ENCODE measurements around the gene PHACTR1.

PHACTR1 gene

GRCh38 chr6:12769556-12770256 lies 53.1 kb downstream of the PHACTR1 start:
- H3K9me3 ChIP-seq (ENCODE audit: low read depth, low read length) = no peaks in the 10 kb centered on the region
- TF ChIP-seq EZH2 (IDR thresholded peaks at IDR 0.05) (no peak), FOXP2 (optimal IDR thresholded peaks at IDR 0.05; ENCODE audit: control extremely low read depth, extremely low read length, insufficient read depth) (no peak), POLR2AphosphoS5 (IDR thresholded peaks at IDR 0.05; ENCODE audit: borderline replicate concordance, low read depth, low read length) (no peak)
- H3K27ac ChIP-seq = no peak overlapping the region
- H3K9ac ChIP-seq (ENCODE audit: insufficient read length) = no peak overlapping the region
- no peaks in the 10 kb centered on the region for H3K36me3 ChIP-seq (ENCODE audit: insufficient read depth, low read length)
- no peak overlapping the region for H3K4me3 ChIP-seq
- no peak for DNase-seq (ENCODE audit: low read depth, low spot score)

GRCh38 chr6:12772416-12772815 lies 55.8 kb downstream of the PHACTR1 start:
- no peaks in the 10 kb centered on the region for H3K36me3 ChIP-seq (ENCODE audit: insufficient read depth, low read length)
- H3K4me3 ChIP-seq = no peak overlapping the region
- no peaks in the 10 kb centered on the region for H3K9me3 ChIP-seq (ENCODE audit: low read depth, low read length)
- no peak overlapping the region for H3K27ac ChIP-seq
- TF ChIP-seq EZH2 (IDR thresholded peaks at IDR 0.05) (no peak), FOXP2 (optimal IDR thresholded peaks at IDR 0.05; ENCODE audit: control extremely low read depth, extremely low read length, insufficient read depth) (no peak), POLR2AphosphoS5 (IDR thresholded peaks at IDR 0.05; ENCODE audit: borderline replicate concordance, low read depth, low read length) (no peak)
- no peak overlapping the region for H3K9ac ChIP-seq (ENCODE audit: insufficient read length)
- no peak for DNase-seq (ENCODE audit: low read depth, low spot score)

GRCh38 chr6:12776291-12776690 lies 59.7 kb downstream of the PHACTR1 start:
- TF ChIP-seq POLR2AphosphoS5 (IDR thresholded peaks at IDR 0.05; ENCODE audit: borderline replicate concordance, low read depth, low read length) = no peak
- TF ChIP-seq EZH2 (IDR thresholded peaks at IDR 0.05) = no peak
- TF ChIP-seq FOXP2 (optimal IDR thresholded peaks at IDR 0.05; ENCODE audit: control extremely low read depth, extremely low read length, insufficient read depth) = no peak
- DNase-seq (ENCODE audit: low read depth, low spot score) = no peak
- H3K9ac ChIP-seq (ENCODE audit: insufficient read length) = no peak overlapping the region
- no peak overlapping the region for H3K27ac ChIP-seq
- H3K9me3 ChIP-seq (ENCODE audit: low read depth, low read length) = no peaks in the 10 kb centered on the region
- no peaks in the 10 kb centered on the region for H3K36me3 ChIP-seq (ENCODE audit: insufficient read depth, low read length)
- H3K4me3 ChIP-seq = no peak overlapping the region

GRCh38 chr6:12779772-12780171 lies 63.2 kb downstream of the PHACTR1 start:
- Histone ChIP-seq H3K27ac (no peak overlapping the region), H3K4me3 (no peak overlapping the region), H3K9ac (ENCODE audit: insufficient read length) (no peak overlapping the region), H3K36me3 (ENCODE audit: insufficient read depth, low read length) (no peaks in the 10 kb centered on the region), H3K9me3 (ENCODE audit: low read depth, low read length) (no peaks in the 10 kb centered on the region)
- no peak for DNase-seq (ENCODE audit: low read depth, low spot score)
- no peak for TF ChIP-seq EZH2 (IDR thresholded peaks at IDR 0.05)
- TF ChIP-seq POLR2AphosphoS5 (IDR thresholded peaks at IDR 0.05; ENCODE audit: borderline replicate concordance, low read depth, low read length) = no peak
- no peak for TF ChIP-seq FOXP2 (optimal IDR thresholded peaks at IDR 0.05; ENCODE audit: control extremely low read depth, extremely low read length, insufficient read depth)

- H3K9ac ChIP-seq (ENCODE audit: insufficient read length) = no peak overlapping the region
- TF ChIP-seq EZH2 (IDR thresholded peaks at IDR 0.05) (no peak), FOXP2 (optimal IDR thresholded peaks at IDR 0.05; ENCODE audit: control extremely low read depth, extremely low read length, insufficient read depth) (no peak), POLR2AphosphoS5 (IDR thresholded peaks at IDR 0.05; ENCODE audit: borderline replicate concordance, low read depth, low read length) (no peak)
- no peak overlapping the region for H3K27ac ChIP-seq
- DNase-seq (ENCODE audit: low read depth, low spot score) = no peak
- no peaks in the 10 kb centered on the region for H3K9me3 ChIP-seq (ENCODE audit: low read depth, low read length)
- no peak overlapping the region for H3K4me3 ChIP-seq
- no peaks in the 10 kb centered on the region for H3K36me3 ChIP-seq (ENCODE audit: insufficient read depth, low read length)
These were observed 65.6 kb downstream of the PHACTR1 start for GRCh38 chr6:12782136-12782535.

- Histone ChIP-seq H3K9ac (ENCODE audit: insufficient read length) (no peak overlapping the region), H3K36me3 (ENCODE audit: insufficient read depth, low read length) (no peaks in the 10 kb centered on the region), H3K9me3 (ENCODE audit: low read depth, low read length) (no peaks in the 10 kb centered on the region), H3K4me3 (no peak overlapping the region), H3K27ac (no peak overlapping the region)
- TF ChIP-seq FOXP2 (optimal IDR thresholded peaks at IDR 0.05; ENCODE audit: control extremely low read depth, extremely low read length, insufficient read depth) = no peak
- TF ChIP-seq EZH2 (IDR thresholded peaks at IDR 0.05) = no peak
- no peak for TF ChIP-seq POLR2AphosphoS5 (IDR thresholded peaks at IDR 0.05; ENCODE audit: borderline replicate concordance, low read depth, low read length)
- no peak for DNase-seq (ENCODE audit: low read depth, low spot score)
These were observed 68.7 kb downstream of the PHACTR1 start for GRCh38 chr6:12785301-12785700.

- TF ChIP-seq FOXP2 (optimal IDR thresholded peaks at IDR 0.05; ENCODE audit: control extremely low read depth, extremely low read length, insufficient read depth) (no peak), POLR2AphosphoS5 (IDR thresholded peaks at IDR 0.05; ENCODE audit: borderline replicate concordance, low read depth, low read length) (no peak), EZH2 (IDR thresholded peaks at IDR 0.05) (no peak)
- no peak overlapping the region for H3K27ac ChIP-seq
- DNase-seq (ENCODE audit: low read depth, low spot score) = no peak
These were observed 69.4 kb downstream of the PHACTR1 start for GRCh38 chr6:12785921-12786320.

GRCh38 chr6:12791371-12791770 lies 74.8 kb downstream of the PHACTR1 start:
- H3K9ac ChIP-seq (ENCODE audit: insufficient read length) = no peak overlapping the region
- TF ChIP-seq EZH2 (IDR thresholded peaks at IDR 0.05) = no peak
- no peak for TF ChIP-seq POLR2AphosphoS5 (IDR thresholded peaks at IDR 0.05; ENCODE audit: borderline replicate concordance, low read depth, low read length)
- TF ChIP-seq FOXP2 (optimal IDR thresholded peaks at IDR 0.05; ENCODE audit: control extremely low read depth, extremely low read length, insufficient read depth) = no peak
- H3K4me3 ChIP-seq = no peak overlapping the region
- no peaks in the 10 kb centered on the region for H3K9me3 ChIP-seq (ENCODE audit: low read depth, low read length)
- no peaks in the 10 kb centered on the region for H3K36me3 ChIP-seq (ENCODE audit: insufficient read depth, low read length)
- DNase-seq (ENCODE audit: low read depth, low spot score) = no peak
- H3K27ac ChIP-seq = no peak overlapping the region

More at GRCh38 chr6:12785921-12786320, 69.4 kb downstream of the PHACTR1 start:
- Histone ChIP-seq H3K4me3 (no peak overlapping the region), H3K9me3 (ENCODE audit: low read depth, low read length) (no peaks in the 10 kb centered on the region), H3K36me3 (ENCODE audit: insufficient read depth, low read length) (no peaks in the 10 kb centered on the region), H3K9ac (ENCODE audit: insufficient read length) (no peak overlapping the region)

- Histone ChIP-seq H3K36me3 (ENCODE audit: insufficient read depth, low read length) (no peaks in the 10 kb centered on the region), H3K4me3 (no peak overlapping the region), H3K9me3 (ENCODE audit: low read depth, low read length) (no peaks in the 10 kb centered on the region), H3K9ac (ENCODE audit: insufficient read length) (no peak overlapping the region), H3K27ac (no peak overlapping the region)
- no peak for TF ChIP-seq EZH2 (IDR thresholded peaks at IDR 0.05)
- TF ChIP-seq POLR2AphosphoS5 (IDR thresholded peaks at IDR 0.05; ENCODE audit: borderline replicate concordance, low read depth, low read length) = no peak
- TF ChIP-seq FOXP2 (optimal IDR thresholded peaks at IDR 0.05; ENCODE audit: control extremely low read depth, extremely low read length, insufficient read depth) = no peak
- no peak for DNase-seq (ENCODE audit: low read depth, low spot score)
These were observed 81.8 kb downstream of the PHACTR1 start for GRCh38 chr6:12798326-12798725.

All from SK-N-MC (cell line).